IgD-negative memory B cell (primary cell): ENCODE measurements around the gene LBX1. TPM values are rescaled to one million over a fixed set of nuclear protein-coding genes. Genes with fewer than 3 reads are reported as not detected.
"Not testable (repeated sequence)": the region's sequence is repeated elsewhere in the genome, so short reads cannot be mapped to it uniquely, and the experiment has no call there.

Experiments
- H3K27ac Mint-ChIP-seq, 3 donors: one replicate each; pipeline ENCODE4 v1.8.0; 2020 to 2022; ENCODE audit warnings: mild to moderate bottlenecking in 3 of 3, mixed read lengths in 3 of 3, moderate library complexity in 1 of 3
- H3K27me3 Mint-ChIP-seq: one replicate; pipeline ENCODE4 v1.8.0; 2021; ENCODE audit warnings: mixed read lengths
- H3K36me3 Mint-ChIP-seq: one replicate; pipeline ENCODE4 v1.8.0; 2020; ENCODE audit warnings: mild to moderate bottlenecking, mixed read lengths
- H3K4me1 Mint-ChIP-seq, 3 donors: one replicate each; pipeline ENCODE4 v1.8.0; 2020 to 2022; ENCODE audit warnings: mixed read lengths in 3 of 3, mild to moderate bottlenecking in 1 of 3
- H3K4me3 Mint-ChIP-seq, 4 donors: one replicate each; pipeline ENCODE4 v1.8.0; 2020 to 2022; ENCODE audit warnings: mild to moderate bottlenecking in 4 of 4, mixed read lengths in 4 of 4, moderate library complexity in 3 of 4
- H3K9me3 Mint-ChIP-seq, 3 donors: one replicate each; pipeline ENCODE4 v1.8.0; 2020 to 2021; ENCODE audit warnings: mixed read lengths in 3 of 3, mild to moderate bottlenecking in 1 of 3
- polyA plus RNA-seq: library from polyadenylated mRNA; unstranded; fragments of 300-500 nt; fragmentation: Illumina TruSeq; gene quantifications from one replicate; pipeline ENCODE4 v1.2.3, GENCODE V29; 2021

Gene LBX1
- polyA plus RNA-seq, 1 donor from 2014 or later: not detected

- H3K36me3 Mint-ChIP-seq: no peaks in the 10 kb centered on the region
- H3K4me3 Mint-ChIP-seq: peak overlapping the region in 2 of 4 donors; percentile 63 to 79
- H3K27ac Mint-ChIP-seq: peak overlapping the region; percentile 35 to 98 (median 76)
- peaks cover 17 to 32% (median 19%) of the 10 kb centered on the region in 3 donors for H3K4me1 Mint-ChIP-seq
- H3K9me3 Mint-ChIP-seq: peaks cover 0 to 3% (median 0%) of the 10 kb centered on the region in 3 donors
- peaks cover 79% of the 10 kb centered on the region for H3K27me3 Mint-ChIP-seq
Measured at GRCh38 chr10:101215397-101216206, 13.7 kb downstream of the LBX1 start.

- peak overlapping the region; percentile 65 to 98 (median 74) for H3K27ac Mint-ChIP-seq
- H3K4me1 Mint-ChIP-seq: peaks cover 17 to 32% (median 19%) of the 10 kb centered on the region in 3 donors
- peaks cover 0 to 3% (median 0%) of the 10 kb centered on the region in 3 donors for H3K9me3 Mint-ChIP-seq
- peaks cover 74% of the 10 kb centered on the region for H3K27me3 Mint-ChIP-seq
- no peaks in the 10 kb centered on the region for H3K36me3 Mint-ChIP-seq
- H3K4me3 Mint-ChIP-seq: peak overlapping the region; percentile 38 to 92 (median 71)
Measured at GRCh38 chr10:101214446-101215396, 14.5 kb downstream of the LBX1 start.

- Mint-ChIP-seq H3K36me3 (no peaks in the 10 kb centered on the region), H3K4me1 (peaks cover 1 to 2% (median 2%) of the 10 kb centered on the region in 3 donors), H3K27ac (no peak overlapping the region), H3K4me3 (no peak overlapping the region), H3K9me3 (peaks cover 0 to 3% (median 0%) of the 10 kb centered on the region in 3 donors), H3K27me3 (peaks cover 42% of the 10 kb centered on the region)
Measured at GRCh38 chr10:101208543-101208942, 20.7 kb downstream of the LBX1 start.

GRCh38 chr10:101207026-101207425, 22.2 kb downstream of the LBX1 start:
- H3K9me3 Mint-ChIP-seq: peaks cover 0 to 2% (median 0%) of the 10 kb centered on the region in 3 donors
- no peak overlapping the region for H3K4me3 Mint-ChIP-seq
- H3K27me3 Mint-ChIP-seq: peaks cover 29% of the 10 kb centered on the region
- no peaks in the 10 kb centered on the region for H3K36me3 Mint-ChIP-seq
- H3K4me1 Mint-ChIP-seq: peaks cover 0 to 1% (median 0%) of the 10 kb centered on the region in 3 donors
- H3K27ac Mint-ChIP-seq: no peak overlapping the region

GRCh38 chr10:101202667-101203066, 26.6 kb downstream of the LBX1 start:
- peak overlapping the region in 1 of 3 donors; percentile 71 for H3K27ac Mint-ChIP-seq

GRCh38 chr10:101198326-101198977, 30.8 kb downstream of the LBX1 start:
- peak overlapping the region in 1 of 4 donors; percentile 72 for H3K4me3 Mint-ChIP-seq
- not testable (repeated sequence) for H3K27ac Mint-ChIP-seq, H3K9me3 Mint-ChIP-seq, H3K36me3 Mint-ChIP-seq, H3K4me1 Mint-ChIP-seq
- peaks cover 15% of the 10 kb centered on the region for H3K27me3 Mint-ChIP-seq

More at GRCh38 chr10:101202667-101203066, 26.6 kb downstream of the LBX1 start:
- H3K9me3 Mint-ChIP-seq, H3K4me1 Mint-ChIP-seq, H3K36me3 Mint-ChIP-seq, H3K27me3 Mint-ChIP-seq, H3K4me3 Mint-ChIP-seq: not testable (repeated sequence)

GRCh38 chr10:101195921-101196320, 33.3 kb downstream of the LBX1 start:
- H3K4me1 Mint-ChIP-seq: no peaks in the 10 kb centered on the region
- no peak overlapping the region for H3K4me3 Mint-ChIP-seq
- peaks cover 20% of the 10 kb centered on the region for H3K27me3 Mint-ChIP-seq
- H3K9me3 Mint-ChIP-seq: peaks cover 0 to 5% (median 0%) of the 10 kb centered on the region in 3 donors
- H3K27ac Mint-ChIP-seq: no peak overlapping the region
- H3K36me3 Mint-ChIP-seq: no peaks in the 10 kb centered on the region

GRCh38 chr10:101189461-101190401, 39.5 kb downstream of the LBX1 start:
- H3K4me3 Mint-ChIP-seq: no peak overlapping the region
- no peaks in the 10 kb centered on the region for H3K9me3 Mint-ChIP-seq
- H3K27me3 Mint-ChIP-seq: peaks cover 12% of the 10 kb centered on the region
- no peaks in the 10 kb centered on the region for H3K36me3 Mint-ChIP-seq
- H3K4me1 Mint-ChIP-seq: no peaks in the 10 kb centered on the region
- no peak overlapping the region for H3K27ac Mint-ChIP-seq

GRCh38 chr10:101188942-101189341, 40.3 kb downstream of the LBX1 start:
- Mint-ChIP-seq H3K36me3 (no peaks in the 10 kb centered on the region), H3K4me1 (no peaks in the 10 kb centered on the region), H3K27ac (no peak overlapping the region), H3K27me3 (peaks cover 12% of the 10 kb centered on the region), H3K4me3 (no peak overlapping the region), H3K9me3 (no peaks in the 10 kb centered on the region)

- no peak overlapping the region for H3K27ac Mint-ChIP-seq
- no peaks in the 10 kb centered on the region for H3K36me3 Mint-ChIP-seq
- H3K4me3 Mint-ChIP-seq: no peak overlapping the region
- peaks cover 28% of the 10 kb centered on the region for H3K27me3 Mint-ChIP-seq
- no peaks in the 10 kb centered on the region for H3K9me3 Mint-ChIP-seq
- H3K4me1 Mint-ChIP-seq: no peaks in the 10 kb centered on the region
Measured at GRCh38 chr10:101183458-101184183, 45.6 kb downstream of the LBX1 start.

GRCh38 chr10:101182936-101183335, 46.3 kb downstream of the LBX1 start:
- H3K4me3 Mint-ChIP-seq: no peak overlapping the region
- no peak overlapping the region for H3K27ac Mint-ChIP-seq
- H3K27me3 Mint-ChIP-seq: peaks cover 32% of the 10 kb centered on the region
- no peaks in the 10 kb centered on the region for H3K9me3 Mint-ChIP-seq
- H3K4me1 Mint-ChIP-seq: no peaks in the 10 kb centered on the region
- no peaks in the 10 kb centered on the region for H3K36me3 Mint-ChIP-seq
